Ishikawa (cell line): ENCODE measurements around the gene KIAA0513.

Experiments
- CEBPB ChIP-seq: IDR thresholded peaks from 2 replicates; pipeline ENCODE4 v1.6.1; 2012
- CREB1 ChIP-seq: IDR thresholded peaks from 2 replicates; pipeline ENCODE4 v1.6.1; 2012; ENCODE audit warnings: low read depth
- EP300 ChIP-seq: IDR thresholded peaks from 2 replicates; pipeline ENCODE4 v1.6.1; 2012; ENCODE audit warnings: borderline replicate concordance
- FOXM1 ChIP-seq: IDR thresholded peaks from 2 replicates; pipeline ENCODE4 v1.6.1; 2012; ENCODE audit warnings: low read depth, borderline replicate concordance
- MAX ChIP-seq: IDR thresholded peaks from 2 replicates; pipeline ENCODE4 v1.6.1; 2012
- REST ChIP-seq: IDR thresholded peaks from 2 replicates; pipeline ENCODE4 v1.6.1; 2012; ENCODE audit warnings: low read depth, mild to moderate bottlenecking
- TEAD4 ChIP-seq: IDR thresholded peaks from 2 replicates; pipeline ENCODE4 v1.6.1; 2012
- USF1 ChIP-seq: IDR thresholded peaks from 2 replicates; pipeline ENCODE4 v1.6.1; 2012
- YY1 ChIP-seq: IDR thresholded peaks from 2 replicates; pipeline ENCODE4 v1.6.1; 2012; ENCODE audit warnings: low read depth

GRCh38 chr16:85104821-85105391 lies 77.3 kb downstream of the KIAA0513 start:
- TF ChIP-seq MAX, result no peak
- TF ChIP-seq TEAD4, result no peak
- no peak for TF ChIP-seq CEBPB
- TF ChIP-seq CREB1, result no peak
- TF ChIP-seq USF1, result no peak
- no peak for TF ChIP-seq EP300
- no peak for TF ChIP-seq REST
- no peak for TF ChIP-seq FOXM1
- TF ChIP-seq YY1, result no peak
